Fibroblast of villous mesenchyme (primary cell): ENCODE data around the gene ITIH2. TPM values are rescaled to one million over a fixed set of nuclear protein-coding genes. Genes with fewer than 3 reads are reported as not detected.
A peak's percentile ranks its signal among the peaks of the same experiment; 100 is the strongest.

Source experiments
- DNase-seq: peaks from one replicate; pipeline ENCODE4 v3.0.0-alpha.2; 2010; ENCODE audit warnings: low read depth
- H3K4me3 ChIP-seq: 2 replicates; pipeline ENCODE4 v1.5.1; 2011; ENCODE audit warnings: low read depth, mild to moderate bottlenecking, low read length
- total RNA-seq: library from RNA; depleted of rRNA; stranded (reverse); fragments of >200 nt; gene quantifications from 2 replicates; pipeline ENCODE4 v1.2.3, GENCODE V29; 2012
- TF ChIP-seq, protein P1 (sequence below): IDR thresholded peaks from 2 replicates; pipeline ENCODE4 v1.5.1; 2012; ENCODE audit warnings: low read depth, mild to moderate bottlenecking, low read length; ENCODE audit not compliant: insufficient read depth

Gene ITIH2
- total RNA-seq, 1 donor: not detected

DNA sequence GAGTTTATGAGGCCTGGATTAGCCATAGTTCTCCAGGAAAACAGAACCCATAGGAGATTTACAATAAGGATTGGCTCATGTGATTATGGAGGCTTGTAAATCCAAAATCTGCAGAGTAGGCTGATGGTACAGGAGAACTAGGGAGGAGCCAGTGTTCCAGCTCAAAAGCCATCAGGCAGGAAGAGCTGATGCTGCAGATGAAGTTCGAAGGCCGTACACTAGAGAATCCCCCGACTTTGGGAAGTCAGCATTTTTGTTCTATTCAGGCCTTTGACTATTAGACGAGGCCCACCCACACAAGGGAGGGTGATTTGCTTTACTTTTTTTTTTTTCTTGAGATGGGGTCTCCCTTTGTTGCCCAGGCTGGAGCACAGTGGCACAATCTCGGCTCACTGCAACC is 47.1 kb downstream of the ITIH2 start:
- no peak overlapping the region for H3K4me3 ChIP-seq
- DNase-seq: no peak
- TF ChIP-seq, protein P1, sequence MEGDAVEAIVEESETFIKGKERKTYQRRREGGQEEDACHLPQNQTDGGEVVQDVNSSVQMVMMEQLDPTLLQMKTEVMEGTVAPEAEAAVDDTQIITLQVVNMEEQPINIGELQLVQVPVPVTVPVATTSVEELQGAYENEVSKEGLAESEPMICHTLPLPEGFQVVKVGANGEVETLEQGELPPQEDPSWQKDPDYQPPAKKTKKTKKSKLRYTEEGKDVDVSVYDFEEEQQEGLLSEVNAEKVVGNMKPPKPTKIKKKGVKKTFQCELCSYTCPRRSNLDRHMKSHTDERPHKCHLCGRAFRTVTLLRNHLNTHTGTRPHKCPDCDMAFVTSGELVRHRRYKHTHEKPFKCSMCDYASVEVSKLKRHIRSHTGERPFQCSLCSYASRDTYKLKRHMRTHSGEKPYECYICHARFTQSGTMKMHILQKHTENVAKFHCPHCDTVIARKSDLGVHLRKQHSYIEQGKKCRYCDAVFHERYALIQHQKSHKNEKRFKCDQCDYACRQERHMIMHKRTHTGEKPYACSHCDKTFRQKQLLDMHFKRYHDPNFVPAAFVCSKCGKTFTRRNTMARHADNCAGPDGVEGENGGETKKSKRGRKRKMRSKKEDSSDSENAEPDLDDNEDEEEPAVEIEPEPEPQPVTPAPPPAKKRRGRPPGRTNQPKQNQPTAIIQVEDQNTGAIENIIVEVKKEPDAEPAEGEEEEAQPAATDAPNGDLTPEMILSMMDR: no peak

GRCh38 chr10:7752251-7752650 is 49.1 kb downstream of the ITIH2 start:
- TF ChIP-seq, protein P1: no peak
- no peak for DNase-seq
- no peak overlapping the region for H3K4me3 ChIP-seq

- no peak for DNase-seq
- H3K4me3 ChIP-seq: no peak overlapping the region
- TF ChIP-seq, protein P1: no peak
Measured at GRCh38 chr10:7755103-7755502, 52.0 kb downstream of the ITIH2 start.

DNA sequence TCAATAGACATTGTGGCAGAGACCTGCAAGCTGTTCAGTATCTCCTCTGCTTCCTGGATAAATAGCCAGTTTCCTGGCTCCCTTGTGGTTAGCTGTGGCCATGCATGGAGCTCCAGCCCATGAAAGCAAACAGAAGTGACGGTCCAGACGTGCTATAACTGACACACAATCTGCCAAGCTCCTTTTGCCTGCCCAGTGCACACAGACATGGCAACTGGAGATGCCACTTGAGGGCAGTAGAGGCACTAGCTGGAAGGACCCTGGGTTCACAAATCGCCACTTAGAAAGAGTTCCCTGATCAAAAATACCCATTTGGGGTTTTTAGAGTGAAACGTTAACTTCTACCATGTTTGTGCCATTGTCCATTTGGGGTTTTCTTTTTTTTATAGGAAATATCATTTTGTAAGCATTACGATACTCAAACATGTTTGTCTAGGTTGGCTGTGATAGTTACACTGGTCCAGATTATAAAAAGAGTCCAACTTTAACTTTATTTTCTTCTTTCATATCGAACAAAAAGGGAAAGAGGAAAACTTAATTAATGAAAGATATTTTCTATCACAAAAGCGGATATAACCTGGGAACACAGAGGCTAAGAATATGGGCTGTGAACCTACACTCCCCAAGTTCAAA is 53.4 kb downstream of the ITIH2 start:
- TF ChIP-seq, protein P1: peak; percentile 63
- DNase-seq: peak; percentile 26
- no peak overlapping the region for H3K4me3 ChIP-seq

DNA sequence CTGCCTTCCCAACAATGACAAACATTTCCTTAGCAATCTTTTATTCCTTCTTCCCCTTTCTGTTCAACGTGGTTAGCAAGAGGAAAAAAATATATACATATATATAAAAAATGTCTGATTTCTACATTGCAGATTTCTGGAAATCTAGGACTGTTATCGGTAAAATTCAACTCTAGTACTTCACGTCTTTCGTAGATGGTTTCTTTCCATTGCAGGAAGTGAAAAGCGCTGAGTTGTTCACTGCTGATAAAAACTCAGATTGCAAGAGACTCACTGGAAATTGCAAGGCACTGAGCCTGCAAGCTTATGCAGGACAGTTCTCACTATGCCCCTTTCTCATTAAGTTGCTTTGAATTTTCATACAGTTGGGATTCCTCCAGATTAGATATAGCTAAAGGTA is 60.8 kb downstream of the ITIH2 start:
- no peak overlapping the region for H3K4me3 ChIP-seq
- TF ChIP-seq, protein P1: no peak
- no peak for DNase-seq

DNA sequence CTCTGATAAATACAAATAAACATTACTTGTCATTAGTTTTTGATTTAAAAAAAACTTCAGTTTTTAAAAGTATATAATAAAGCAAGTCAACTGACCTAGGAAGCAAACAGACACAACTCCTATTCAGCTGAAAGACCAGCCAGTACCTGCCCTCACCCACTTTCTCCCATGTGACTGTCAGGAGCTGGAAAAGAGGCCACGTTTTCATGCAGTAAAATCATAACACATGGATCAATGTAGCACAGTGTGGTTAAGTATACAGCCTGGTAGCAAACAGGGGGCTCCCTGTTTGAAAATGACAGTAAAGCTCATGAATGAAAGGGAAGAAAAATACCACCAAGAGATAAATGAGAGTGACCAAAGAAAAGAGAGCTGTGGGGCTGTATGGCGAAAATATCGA is 63.1 kb downstream of the ITIH2 start:
- H3K4me3 ChIP-seq: no peak overlapping the region
- TF ChIP-seq, protein P1: no peak
- DNase-seq: no peak

- no peak overlapping the region for H3K4me3 ChIP-seq
- DNase-seq: peak; percentile 14
- TF ChIP-seq, protein P1: no peak
Measured at GRCh38 chr10:7767209-7767608, 64.1 kb downstream of the ITIH2 start.
